HG02943 (cell line): ENCODE results near the gene FRMPD4.

Experiments
- ATAC-seq: cut with Tn5 transposase; IDR thresholded peaks from one replicate; pipeline ENCODE4 v1.9.1; 2021; ENCODE audit warnings: mild to moderate bottlenecking, low read depth, moderate library complexity; ENCODE audit not compliant: unreplicated experiment

FRMPD4 gene

GRCh38 chrX:12292996-12293765, 154.9 kb downstream of the FRMPD4 start:
- no peak for ATAC-seq

GRCh38 chrX:12297353-12297752, 159.1 kb downstream of the FRMPD4 start:
- no peak for ATAC-seq

DNA sequence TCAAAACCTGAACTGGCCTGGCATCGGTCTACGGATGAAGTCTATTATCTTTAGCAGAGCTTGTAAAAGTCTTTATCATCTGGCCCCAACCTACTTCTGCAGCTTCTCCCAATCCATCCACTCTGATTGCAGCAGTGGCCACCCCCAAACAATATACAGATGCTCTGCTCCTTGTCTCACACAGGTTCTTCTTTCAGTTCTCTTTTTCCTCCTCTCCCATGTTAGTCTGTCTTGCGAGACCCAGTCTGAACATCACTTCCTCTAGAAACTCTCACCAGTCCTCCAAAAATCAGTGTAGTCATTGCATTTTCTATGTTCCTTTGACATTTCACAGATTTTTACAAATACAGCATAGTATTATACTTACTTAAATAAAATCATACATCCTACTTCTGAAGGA, 163.0 kb downstream of the FRMPD4 start:
- no peak for ATAC-seq

DNA sequence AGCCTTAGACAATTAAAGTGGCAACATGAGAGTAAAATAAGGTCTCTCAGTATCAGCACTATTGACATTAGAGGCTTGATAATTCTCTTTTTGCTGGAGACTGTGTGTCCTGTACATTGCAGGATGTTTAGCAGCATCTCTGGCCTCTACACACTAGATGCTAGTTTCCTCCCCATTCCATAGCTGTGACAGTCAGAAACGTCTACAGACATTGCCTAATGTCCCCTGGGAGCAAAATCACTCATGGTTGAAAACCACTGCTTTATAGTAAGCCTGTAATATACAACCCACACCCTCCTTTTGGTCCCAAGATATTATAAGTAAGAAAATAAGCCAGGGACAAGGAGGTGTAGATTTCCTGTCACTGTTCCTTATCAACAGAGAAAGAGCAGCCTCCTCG, 166.0 kb downstream of the FRMPD4 start:
- ATAC-seq: no peak

GRCh38 chrX:12307961-12308360, 169.7 kb downstream of the FRMPD4 start:
- no peak for ATAC-seq

- no peak for ATAC-seq
These were observed 170.1 kb downstream of the FRMPD4 start for GRCh38 chrX:12308420-12308819.

DNA sequence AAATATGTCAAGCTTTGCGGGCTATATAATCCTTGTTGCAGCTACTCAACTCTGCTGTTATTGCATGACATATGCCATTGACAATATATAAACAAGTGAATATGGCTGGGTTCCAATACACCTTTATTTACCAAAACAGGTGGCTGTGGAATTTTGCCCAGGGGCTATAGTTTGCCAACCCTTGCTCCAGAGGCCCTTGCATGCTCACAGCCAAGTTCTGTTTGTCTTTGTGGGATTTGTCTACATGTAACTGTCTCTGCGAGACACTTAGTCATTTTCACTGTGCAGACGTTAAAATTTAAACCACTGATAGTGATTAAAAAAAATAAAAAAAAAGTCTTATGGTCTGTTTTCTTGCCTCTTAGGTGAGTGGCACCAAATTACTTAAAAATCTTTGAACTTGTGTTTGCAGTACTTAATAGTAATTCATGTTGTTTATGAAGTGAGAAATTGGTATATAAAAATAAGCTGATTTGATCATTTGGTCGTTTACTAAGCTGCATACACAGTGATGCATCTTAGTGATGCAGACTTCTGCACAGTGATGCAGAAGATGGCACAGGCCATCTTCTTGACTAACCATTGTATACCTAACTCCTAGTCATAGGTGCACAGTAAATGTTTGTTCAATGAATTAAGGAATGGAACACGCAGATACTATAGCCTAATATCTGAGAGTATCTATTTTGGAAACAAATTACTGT, 170.9 kb downstream of the FRMPD4 start:
- no peak for ATAC-seq

DNA sequence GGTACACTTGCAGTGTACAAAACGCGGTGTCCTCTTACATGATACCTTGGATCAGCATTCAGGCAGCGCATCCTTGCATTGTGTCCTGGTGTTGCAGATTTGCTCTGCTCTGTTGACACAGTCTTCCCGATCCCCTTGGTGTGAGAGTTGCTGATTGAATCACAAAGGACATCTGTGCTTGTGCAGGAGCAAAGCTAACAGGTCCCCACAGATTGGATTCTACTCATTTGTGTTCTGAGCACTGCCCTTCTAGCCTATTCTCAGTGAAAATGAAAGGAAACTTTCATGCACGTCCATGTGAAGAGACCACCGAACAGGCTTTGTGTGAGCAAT, 171.4 kb downstream of the FRMPD4 start:
- no peak for ATAC-seq

- no peak for ATAC-seq
These were observed 176.4 kb downstream of the FRMPD4 start for GRCh38 chrX:12314651-12315050.

DNA sequence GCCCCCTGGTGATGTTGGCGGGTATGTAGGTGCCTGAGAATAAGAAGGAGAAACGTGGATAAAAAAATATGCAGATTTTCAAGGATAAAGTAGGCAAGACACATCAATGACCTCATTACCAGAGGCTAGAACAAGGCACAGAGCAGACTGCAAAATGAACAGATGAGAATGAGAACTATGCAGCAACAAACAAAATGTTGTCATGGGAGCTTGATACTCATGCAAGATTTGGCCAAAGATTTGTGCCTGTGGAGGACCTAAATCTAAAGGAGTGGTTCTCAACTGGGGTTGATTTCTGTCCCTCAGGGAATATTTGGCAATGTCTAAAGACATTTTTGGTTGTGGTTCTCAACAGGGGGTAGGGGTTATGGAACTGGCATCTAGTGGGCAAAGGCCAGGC, 177.3 kb downstream of the FRMPD4 start:
- no peak for ATAC-seq

DNA sequence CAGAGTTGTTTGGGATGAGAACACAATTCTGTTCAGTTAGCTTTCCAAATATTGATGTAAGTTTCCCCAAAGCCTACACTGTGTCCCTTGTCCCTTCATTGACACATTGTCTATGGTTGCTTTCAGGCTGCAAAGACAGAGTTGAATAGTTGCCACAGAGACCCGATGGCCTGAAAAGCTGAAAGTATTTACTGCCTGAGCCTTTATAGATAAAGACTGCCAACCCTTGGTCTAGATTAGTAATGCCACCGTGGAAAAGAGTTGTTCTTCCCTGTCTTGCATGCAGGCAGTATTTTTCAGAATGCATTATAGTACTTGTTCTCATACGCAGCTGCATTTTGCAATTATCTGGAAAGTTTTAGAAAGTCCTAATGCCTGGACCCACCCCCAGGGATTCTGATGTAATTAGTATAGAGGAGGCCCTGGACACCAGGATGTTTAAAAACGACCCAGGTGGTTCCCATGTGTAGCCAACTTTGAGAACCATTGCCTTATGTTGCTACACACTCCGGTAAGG, 180.8 kb downstream of the FRMPD4 start:
- no peak for ATAC-seq

DNA sequence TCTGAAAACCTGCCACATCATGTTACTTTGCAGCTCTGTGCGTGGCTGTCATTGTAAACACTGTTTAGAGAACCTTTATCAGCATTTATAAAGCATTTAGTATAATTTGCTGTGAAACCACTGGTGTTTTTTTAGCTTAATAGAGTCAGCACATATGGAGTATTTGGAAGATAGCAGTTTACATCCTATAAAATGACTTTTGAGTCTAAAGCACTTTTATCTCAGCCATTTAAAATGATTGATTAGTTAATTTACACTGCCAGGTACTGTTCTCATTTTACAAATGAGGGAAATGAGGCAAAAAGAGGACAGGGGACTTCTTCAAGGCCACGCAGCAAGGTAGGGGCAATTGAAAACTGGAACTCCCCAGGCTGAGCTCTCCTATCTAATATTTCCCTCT, 181.7 kb downstream of the FRMPD4 start:
- ATAC-seq: no peak

- no peak for ATAC-seq
These were observed 183.8 kb downstream of the FRMPD4 start for GRCh38 chrX:12322031-12322430.

DNA sequence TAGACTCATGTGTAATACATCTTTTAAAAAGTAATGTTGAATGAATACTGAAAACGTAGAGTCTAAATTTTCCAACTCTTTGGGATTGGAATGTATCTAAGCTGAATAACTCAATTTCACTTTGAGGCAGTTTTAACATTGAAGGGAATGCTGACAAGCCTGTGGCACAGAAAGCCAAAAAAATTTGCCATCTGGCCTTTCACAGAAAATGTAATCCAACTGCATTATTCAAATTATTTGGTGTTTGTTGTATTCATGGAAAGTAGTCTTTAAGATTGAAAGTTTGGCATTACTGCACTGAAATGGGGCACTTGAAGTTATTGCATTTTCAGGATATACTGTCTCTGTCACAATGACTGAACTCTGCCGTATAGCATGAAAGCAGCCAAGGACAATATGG, 186.9 kb downstream of the FRMPD4 start:
- ATAC-seq: no peak

DNA sequence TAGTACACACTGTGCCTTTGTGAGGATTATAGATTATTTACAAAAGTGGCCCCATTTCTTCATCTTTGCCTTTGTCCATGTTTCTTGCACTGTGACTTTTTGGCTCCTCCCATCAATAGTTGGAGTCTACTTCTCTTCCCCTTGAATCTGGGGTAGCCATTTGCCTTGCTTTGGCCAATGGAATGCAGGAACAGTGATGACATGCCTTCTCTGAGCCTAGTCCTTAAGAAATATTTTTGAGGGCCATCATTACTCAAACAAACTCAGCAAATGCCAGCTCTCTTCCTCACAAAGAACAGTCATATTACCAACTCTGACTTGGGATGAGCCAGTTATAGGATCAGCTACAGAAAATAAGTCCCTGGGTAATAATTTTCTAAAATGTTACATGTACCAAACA, 189.6 kb downstream of the FRMPD4 start:
- ATAC-seq: no peak

GRCh38 chrX:12329476-12329875, 191.2 kb downstream of the FRMPD4 start:
- ATAC-seq: no peak

DNA sequence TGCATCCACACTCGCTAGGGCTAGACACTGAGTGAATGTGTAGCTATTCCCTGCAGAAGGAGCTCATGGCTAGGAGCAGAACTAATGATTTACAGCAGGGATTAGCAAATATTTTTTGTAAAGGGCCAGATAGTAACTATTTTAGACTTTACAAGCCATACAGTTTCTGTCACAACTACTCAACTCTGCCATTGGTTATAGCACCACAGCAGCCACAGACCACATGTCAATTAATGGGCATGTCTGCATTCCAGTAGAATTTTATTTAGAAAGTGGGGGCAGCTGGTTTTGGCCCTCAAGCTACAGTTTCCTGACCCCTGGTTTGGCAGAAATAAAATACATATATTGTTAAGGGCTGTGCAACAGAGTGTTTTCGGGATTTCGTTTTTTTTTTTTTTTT, 192.6 kb downstream of the FRMPD4 start:
- no peak for ATAC-seq

- no peak for ATAC-seq
These were observed 194.6 kb downstream of the FRMPD4 start for GRCh38 chrX:12332786-12333347.

DNA sequence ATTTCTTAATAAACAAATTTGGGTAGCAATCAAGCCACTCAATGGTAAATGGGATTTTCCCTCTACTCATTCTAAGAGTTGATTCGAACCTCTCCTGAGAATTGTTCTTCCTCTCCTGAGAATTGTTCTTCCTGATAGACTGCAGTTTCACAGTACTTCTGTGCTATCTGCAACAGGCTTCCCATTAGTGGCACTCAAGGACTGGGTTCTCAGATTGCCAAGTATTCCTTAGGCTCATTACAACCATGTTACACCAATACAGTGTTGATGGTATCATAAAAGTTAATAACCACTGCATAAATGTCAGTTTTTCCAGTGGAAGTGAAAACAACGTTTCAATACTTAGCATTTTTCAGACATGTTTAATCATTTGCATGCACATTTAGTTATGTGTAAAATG, 201.6 kb downstream of the FRMPD4 start:
- no peak for ATAC-seq

- ATAC-seq: no peak
These were observed 206.7 kb downstream of the FRMPD4 start for GRCh38 chrX:12344954-12345353.

DNA sequence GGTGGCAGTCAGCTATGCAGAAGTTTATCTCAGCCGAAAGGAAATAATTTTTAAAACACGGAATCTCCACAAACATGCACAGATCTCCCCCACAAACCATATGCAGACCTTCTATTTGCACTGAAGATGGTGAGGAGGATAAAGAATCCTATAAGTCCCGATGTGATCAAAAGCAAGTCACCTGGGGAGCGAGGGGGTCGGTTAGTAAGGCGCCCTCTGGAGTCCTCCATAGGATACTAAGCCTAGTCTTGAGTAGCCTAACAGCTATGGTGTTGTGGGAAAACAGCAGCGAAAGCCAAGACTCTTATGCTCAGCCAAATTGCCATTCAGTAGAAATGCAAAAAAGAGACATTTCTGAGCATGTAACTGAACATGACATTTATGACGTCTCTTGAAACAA, 210.9 kb downstream of the FRMPD4 start:
- ATAC-seq: no peak

DNA sequence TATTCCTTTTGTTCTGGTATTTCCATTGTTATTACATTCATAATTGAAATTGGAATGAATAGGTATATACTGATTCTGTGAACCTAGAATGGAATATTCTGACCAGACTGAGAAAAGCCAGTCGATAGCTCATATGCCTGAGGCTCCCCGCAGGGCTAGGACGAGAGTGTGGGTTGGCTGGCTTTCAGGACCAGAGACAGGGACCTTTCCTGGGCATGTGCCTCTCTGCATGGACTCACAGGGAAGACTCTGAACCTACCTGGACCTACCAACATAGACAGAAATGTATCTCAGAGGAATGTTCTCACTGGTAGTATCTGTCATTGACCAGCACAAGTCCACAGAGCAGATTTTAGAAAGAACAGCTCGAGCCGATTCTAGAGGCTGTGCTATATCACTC, 214.6 kb downstream of the FRMPD4 start:
- ATAC-seq: no peak
